ENCODE data around the gene PGBD2.

GRCh38 chr1:248886237-248886895 lies 19.7 kb upstream of the PGBD2 start:
- TF ChIP-seq CTCF (IDR thresholded peaks at IDR 0.05) (no peak), POLR2A (IDR thresholded peaks at IDR 0.05) (no peak)

Measured in lower leg skin (tissue), 3 donors.